ENCODE measurements around the gene RIC3.

The RIC3 gene

DNA sequence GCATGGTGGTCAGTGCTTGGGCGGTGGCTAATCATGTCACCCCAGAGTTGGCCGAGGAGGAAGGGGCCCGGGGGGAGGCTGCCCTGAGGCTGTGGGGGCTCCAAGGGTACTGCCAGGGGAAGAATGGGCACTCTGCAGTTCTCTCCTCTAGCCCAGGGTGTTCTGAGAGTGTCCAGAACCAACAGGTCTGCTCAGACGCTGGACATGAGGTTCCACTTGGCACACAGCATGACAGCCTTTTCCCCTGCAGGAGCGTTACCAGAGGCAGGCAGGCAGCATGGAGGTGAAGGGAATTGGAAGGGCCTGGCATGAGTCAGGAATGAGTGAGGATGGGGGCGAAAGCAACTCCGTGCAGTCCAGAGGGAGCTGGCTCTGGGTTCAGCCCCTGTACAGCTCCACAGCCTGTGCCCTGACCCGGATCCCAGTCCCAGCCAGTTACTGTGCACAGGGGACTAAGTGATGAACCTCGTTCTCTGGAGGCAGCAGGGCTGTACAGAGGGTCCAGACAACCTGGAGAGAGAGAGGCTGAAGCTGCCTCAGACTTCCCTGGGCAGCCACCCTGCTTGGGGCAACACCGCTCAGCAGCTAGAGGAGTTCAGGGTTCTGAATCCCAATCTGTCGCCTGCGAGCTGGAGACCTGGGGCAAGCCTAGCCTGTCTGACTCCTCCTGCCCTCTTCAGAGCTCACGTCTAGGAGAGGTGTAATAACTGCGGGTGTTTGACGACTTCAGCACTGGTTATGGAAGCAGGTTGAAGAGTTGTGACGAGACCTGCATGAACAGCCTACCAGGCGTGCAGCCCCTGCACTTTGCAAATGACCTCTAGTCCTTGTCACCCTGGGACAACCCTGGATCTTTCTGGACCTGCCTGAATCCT is 102.6 kb downstream of the RIC3 start:
- DNase-seq = no peak

DNA sequence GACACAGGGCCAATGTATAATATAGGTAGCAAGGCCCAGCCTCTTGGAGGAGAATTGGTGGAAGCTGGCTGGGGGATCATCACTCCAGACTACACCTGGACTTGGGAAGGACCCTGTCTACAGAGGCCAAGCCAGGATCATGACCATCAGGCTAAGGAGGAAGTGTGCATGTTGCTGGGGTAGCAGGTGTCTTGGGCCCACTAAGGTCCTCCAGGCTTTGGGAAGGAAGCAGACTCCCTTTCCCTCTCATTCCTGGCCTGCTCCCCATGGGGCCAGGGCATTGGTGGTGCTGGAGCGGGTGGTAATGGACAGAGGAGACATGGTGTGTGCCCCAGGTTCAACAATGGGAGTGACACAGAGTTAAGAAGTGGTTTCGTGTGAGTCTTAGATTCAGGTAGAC is 103.8 kb downstream of the RIC3 start:
- no peak for DNase-seq

DNA sequence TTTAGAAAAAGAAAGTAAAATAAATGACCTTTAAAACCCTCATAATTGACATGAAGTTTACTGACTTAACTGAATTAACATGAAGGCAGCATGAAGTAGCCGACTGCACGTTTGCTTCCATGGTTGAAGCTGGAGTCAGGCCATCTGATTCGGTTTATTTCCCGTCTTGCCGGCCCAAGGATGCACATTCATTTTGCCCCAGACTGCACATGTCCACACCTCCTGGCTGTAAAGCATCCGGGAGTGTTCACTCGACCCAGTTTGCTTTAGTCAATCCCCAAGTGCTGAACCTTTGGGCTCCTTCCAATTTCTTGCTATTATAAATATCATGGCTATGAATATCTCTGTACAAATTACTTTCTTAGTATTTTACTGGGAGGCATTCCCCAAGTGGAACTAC is 105.5 kb downstream of the RIC3 start:
- no peak for DNase-seq

DNA sequence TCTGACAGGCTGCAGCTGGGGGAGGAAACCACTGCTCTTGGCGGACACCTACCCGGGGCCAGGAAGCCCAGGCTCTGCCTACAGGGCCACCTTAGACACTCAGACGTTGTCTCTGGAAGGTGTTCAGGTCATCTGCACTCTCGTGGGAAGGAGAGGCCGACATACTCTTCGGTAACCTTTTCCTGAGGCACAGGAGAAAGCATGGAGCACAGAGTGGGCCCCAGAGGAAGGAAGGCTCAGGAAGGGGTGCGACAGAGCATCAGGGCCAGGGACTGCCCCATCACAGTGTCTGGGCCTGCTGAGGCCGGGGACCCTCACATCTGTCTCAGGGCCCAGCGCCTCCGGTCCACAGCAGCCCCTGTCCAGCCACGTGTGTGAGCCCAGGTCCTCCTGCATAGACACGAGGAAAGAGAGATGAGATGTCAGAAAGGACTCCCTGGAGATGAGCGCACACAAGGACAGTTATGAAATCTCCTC is 106.0 kb downstream of the RIC3 start:
- no peak for DNase-seq

DNA sequence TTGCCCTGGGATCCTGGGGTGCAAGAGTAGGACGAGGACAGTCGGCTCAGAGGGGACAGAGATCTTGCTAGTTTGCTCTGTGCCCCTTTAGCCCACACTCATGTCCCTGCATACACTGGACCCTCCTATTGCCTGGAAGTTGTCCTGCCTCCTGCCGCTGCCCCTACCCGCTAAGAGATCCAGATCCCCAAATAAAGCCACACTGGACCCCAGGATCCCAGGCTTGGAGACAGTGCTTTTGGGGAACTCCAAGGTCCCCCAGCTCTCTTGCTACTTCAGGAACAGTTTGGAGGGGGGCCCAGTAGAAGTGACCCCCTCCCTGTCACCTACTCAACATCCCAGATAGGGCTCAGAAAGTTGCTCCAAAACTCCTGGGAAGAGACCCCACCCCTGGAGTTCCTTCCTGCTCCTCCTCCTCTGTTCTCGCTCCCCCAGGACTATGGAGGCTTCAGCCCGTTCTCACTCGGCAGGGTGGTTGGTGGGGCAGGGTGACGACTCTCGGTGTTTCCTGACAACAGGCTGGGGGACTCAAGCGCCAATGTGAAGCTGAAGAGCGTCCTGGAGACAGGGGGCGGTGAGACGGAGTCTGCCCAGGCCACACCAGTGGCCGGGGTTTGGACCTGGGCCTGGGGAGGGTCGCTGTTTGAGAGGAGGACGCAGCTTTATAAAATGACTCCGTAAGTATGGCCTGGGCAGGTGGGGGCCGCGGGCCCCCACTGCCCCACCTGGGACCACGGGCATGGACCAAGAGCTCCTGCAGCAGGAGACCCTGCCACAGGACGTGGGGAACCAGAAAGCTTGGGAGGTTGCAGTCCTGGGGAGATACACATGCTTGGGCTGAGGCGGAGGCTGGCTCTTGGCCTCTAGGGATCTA is 107.0 kb downstream of the RIC3 start:
- no peak for DNase-seq

DNA sequence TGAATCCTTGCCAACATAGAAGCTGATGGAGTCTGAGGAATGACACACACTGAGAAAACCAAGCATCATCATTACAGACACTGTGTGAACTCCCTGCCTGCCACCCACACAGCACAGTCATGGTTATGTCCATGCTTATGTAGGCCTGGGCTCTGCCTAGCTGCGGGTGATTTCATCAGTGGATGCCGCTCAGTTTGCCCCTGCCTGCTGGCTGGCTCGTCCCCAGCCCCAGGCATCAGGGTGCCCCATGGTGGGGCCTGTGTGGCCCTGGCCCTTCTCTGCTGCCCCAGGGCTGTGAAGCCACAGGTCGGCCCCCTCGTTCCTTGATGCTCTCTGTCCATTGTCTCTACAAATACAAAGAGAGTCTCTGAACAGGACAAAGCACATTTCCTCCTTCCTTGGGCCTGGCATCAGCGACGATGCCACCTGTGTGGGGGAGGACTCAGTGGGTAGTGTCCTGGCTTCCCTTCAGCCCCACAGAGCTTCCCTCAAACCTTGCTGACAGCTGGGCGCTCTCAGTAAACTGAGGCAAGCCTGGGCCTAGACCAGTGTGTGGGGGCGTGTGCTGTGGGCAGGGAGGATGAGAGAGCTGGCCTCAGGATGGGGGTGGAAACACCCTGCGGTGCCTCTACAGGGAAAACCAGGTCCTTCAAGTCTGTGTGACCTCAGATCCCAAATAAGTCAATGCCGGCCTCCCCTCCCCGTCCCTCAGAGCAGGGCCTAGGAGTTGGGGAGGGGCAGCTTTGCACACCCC is 107.8 kb downstream of the RIC3 start:
- DNase-seq = no peak

DNA sequence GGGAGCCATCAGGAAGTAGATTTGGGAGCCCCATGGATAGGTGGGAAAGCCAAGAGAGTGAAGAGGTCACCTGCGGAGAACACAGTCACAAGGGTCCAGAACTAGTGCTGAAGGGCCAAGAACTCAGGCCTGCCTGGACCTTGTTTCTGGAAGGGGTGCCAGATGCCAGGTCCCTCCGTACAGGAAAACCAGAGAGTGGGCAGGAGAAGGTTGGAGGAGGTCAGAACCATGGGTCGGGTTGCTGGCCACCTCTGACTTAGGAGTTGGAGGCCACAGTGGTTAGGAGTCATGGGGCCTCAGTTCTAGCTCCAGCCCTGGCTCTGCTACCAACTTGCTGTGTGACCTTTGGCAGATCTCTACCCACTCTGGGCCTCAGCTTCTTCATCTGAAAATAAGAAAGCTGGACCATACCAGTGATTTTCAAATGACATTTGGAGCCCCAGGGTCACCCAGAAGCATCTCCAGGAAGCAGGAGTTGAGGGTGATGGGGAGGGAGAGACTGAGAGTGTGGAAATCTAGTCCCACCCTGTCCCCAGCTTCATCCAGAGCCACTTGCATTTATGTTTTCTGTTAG is 108.6 kb downstream of the RIC3 start:
- no peak for DNase-seq

DNA sequence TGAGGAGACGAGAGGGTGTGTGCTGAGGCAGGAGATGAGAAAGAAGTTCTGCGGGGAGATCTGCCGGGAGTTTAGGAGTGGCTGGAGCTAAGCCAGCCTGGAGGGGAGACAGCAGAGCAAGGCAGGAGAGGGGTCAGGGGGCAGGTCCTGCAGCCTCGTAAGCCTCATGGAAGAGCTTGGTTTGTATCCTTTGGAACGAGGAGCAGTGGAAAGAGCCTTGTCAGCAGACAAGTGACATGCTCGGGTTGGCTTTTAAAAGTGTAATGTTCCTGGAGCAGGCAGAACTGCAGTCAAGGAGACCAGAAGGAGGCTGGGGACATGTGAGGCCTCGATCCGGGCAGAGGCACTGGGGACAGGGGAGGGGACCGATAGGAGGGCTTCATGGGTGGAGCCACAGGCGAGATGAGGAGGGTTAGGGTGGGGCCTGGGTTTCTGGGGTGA is 109.2 kb downstream of the RIC3 start:
- no peak for DNase-seq

DNA sequence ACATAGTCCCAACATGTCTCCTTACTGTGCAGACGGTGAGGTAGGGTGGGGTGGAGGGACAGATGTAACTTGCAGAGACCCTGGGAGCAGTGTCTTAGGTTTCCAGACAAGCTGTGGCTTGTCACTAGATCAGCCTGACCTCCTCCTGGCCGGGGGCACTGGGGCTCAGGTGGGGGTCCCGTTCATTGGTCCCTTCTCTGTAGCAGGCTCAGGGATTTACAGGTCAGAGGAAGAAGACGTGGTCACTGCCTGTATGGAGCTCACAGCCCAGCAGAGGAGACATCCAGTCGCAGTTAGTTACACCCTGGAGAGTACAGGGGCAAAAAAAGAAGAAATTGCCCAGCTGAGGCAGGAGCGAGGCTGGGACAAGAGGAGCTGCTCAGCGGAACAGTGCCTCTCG is 109.8 kb downstream of the RIC3 start:
- no peak for DNase-seq

DNA sequence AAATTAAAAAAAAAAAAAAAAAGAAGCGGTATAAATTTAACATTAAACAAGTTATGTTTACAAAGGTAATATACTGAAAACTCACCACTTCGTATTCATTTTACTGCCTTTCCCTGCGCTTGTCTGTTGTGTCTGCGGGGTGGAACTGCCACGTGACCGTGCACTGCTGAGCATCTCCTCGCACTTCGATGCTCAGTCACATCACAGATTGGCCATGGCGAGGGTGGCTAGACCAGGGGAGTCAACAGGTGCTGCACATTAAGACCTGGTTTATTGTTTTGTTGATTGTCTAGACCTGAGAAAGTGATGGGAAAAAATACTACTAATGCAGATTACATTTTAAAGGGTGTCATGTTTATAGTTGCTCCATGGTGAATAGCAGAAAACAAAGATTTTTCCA is 110.6 kb downstream of the RIC3 start:
- no peak for DNase-seq

DNA sequence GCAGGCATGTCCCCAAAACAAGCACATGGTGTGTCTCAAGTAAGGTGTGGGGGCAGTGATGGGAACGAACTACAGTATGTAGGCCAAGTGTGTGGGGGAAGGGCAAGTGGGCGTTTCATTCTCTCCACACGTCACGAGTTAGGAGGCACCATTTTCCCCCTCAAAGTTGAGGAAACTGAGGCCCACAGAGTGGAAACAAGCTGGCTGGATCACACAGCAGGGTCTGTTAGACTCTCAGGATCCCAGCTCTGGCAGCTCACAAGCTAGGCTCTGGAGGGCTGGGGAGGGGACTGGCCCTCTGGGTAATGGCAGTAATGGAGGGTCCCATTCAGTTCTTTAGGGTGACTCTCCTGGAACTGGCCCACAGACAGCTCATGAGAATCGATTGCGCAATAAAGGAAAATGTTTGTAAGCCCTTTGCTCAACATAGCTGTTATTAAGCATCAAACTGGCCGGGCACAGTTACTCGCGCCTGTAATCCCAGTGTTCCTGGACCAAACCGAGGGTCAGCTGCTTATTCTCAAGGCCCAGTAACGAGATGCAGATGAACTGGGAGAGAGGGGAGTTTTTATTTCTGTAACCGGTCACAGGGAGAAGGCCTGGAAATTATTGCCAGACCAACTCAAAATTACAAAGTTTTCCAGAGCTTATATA is 111.9 kb downstream of the RIC3 start:
- DNase-seq = no peak

All from NCI-H446 (cell line).